Transverse colon (tissue), 4 donors: ENCODE measurements around the gene SP100. TPM values are rescaled to one million over a fixed set of nuclear protein-coding genes. Genes with fewer than 3 reads are reported as not detected.

Experiments used
- DNase-seq: peaks from one replicate; pipeline ENCODE4 v3.0.0-alpha.2; 2019
- H3K27ac ChIP-seq, 4 donors: fragments of 200-600 bp; sonication (generic); 2 replicates each; pipeline ENCODE4 v1.5.1; 2016 to 2018; ENCODE audit warnings: inconsistent platforms in 4 of 4
- H3K27me3 ChIP-seq: fragments of 200-600 bp; sonication (generic); 2 replicates; pipeline ENCODE4 v1.5.1; 2017; ENCODE audit warnings: inconsistent platforms
- H3K36me3 ChIP-seq, 4 donors: fragments of 200-600 bp; sonication (generic); 2 replicates each; pipeline ENCODE4 v1.5.1; 2017 to 2019; ENCODE audit warnings: inconsistent platforms in 4 of 4
- H3K4me1 ChIP-seq, 4 donors: fragments of 200-600 bp; sonication (generic); 2 replicates each; pipeline ENCODE4 v1.5.1; 2017 to 2020; ENCODE audit warnings: inconsistent platforms in 4 of 4
- H3K4me3 ChIP-seq, 4 donors: fragments of 200-600 bp; sonication (generic); 1 replicate in 1 of 4; 2 replicates in 3 of 4; pipeline versions ENCODE4 v1.5.1 to v1.6.1; 2017 to 2019; ENCODE audit warnings: inconsistent platforms in 4 of 4
- H3K9me3 ChIP-seq, 2 donors: fragments of 200-600 bp; sonication (generic); 2 replicates each; pipeline ENCODE4 v1.5.1; 2017 to 2019; ENCODE audit warnings: inconsistent platforms in 2 of 2
- CTCF ChIP-seq, 5 experiments: fragments of 200-600 bp in 3 of 5; fragments of 450-650 bp in 2 of 5; sonication (generic) in 3 of 5; IDR thresholded peaks; 1 replicate in 2 of 5; 2 replicates in 3 of 5; pipeline ENCODE4 v1.5.1; 2016 to 2017; ENCODE audit warnings: antibody characterized with exemption in 5 of 5, inconsistent platforms in 3 of 5, mild to moderate bottlenecking in 2 of 5, moderate library complexity in 1 of 5
- EP300 ChIP-seq: sonication (generic); formaldehyde crosslinking; IDR thresholded peaks from one replicate; pipeline ENCODE4 v1.6.1; 2017; ENCODE audit warnings: antibody characterized with exemption, low read depth
- POLR2A ChIP-seq: fragments of 450-650 bp; IDR thresholded peaks from one replicate; pipeline ENCODE4 v1.6.1; 2016; ENCODE audit warnings: antibody characterized with exemption, mild to moderate bottlenecking, moderate library complexity
- POLR2AphosphoS5 ChIP-seq, 3 donors: sonication (generic); formaldehyde crosslinking; IDR thresholded peaks; one replicate each; pipeline ENCODE4 v1.6.1; 2016; ENCODE audit warnings: antibody characterized with exemption in 3 of 3
- WGBS, 2 donors: methylation state at CpG; one replicate each; pipeline ENCODE4 v1.1.5; 2018; ENCODE audit warnings: low coverage in 1 of 2; 5-methylcytosine and 5-hydroxymethylcytosine counted together
- in situ Hi-C, 4 donors: fragments of 200-750 bp; cut with MboI; loops; one replicate each; pipeline versions ENCODE4 v1.15.0 to v1.15.1; 2017; ENCODE audit warnings: low sequenced_read_pairs in 3 of 4, low pct_ligation_motif_present in 1 of 4, low pct_unique_long_range_greater_than_20kb in 1 of 4
- intact Hi-C: fragments of 100-400 bp; cut with DNase I; formaldehyde crosslinking; loops from one replicate; pipeline ENCODE4 v1.15.1; 2023; ENCODE audit warnings: low total_unique reads
- total RNA-seq, 4 donors: library from RNA; depleted of rRNA; stranded (reverse); fragments of >200 nt; gene quantifications; one replicate each; pipeline ENCODE4 v1.1.0, GENCODE V29; 2016

SP100 gene
- total RNA-seq, 4 donors from 2014 or later, result 44.6 to 252 (median 99.7) TPM

- H3K27ac ChIP-seq, result peak overlapping the region in 2 of 4 donors; percentile 45 to 49
- DNase-seq, result no peak
- H3K27me3 ChIP-seq, result no peaks in the 10 kb centered on the region
- no peak overlapping the region for H3K4me3 ChIP-seq
- no peaks in the 10 kb centered on the region for H3K4me1 ChIP-seq
- intact Hi-C loops (no loop called here), in situ Hi-C loops (no loop called here)
- H3K9me3 ChIP-seq, result no peaks in the 10 kb centered on the region
- 60 to 72% methylated on average over 1 to 4 of the region's 4 CpGs for WGBS, 2 donors
- peaks cover 0 to 46% (median 18%) of the 10 kb centered on the region in 4 donors for H3K36me3 ChIP-seq
- TF ChIP-seq POLR2A (no peak), EP300 (no peak), POLR2AphosphoS5 (IDR thresholded peaks at IDR 0.05) (no peak), CTCF (IDR thresholded peaks at IDR 0.05) (no peak)
Observed at GRCh38 chr2:230457073-230457768, 41.2 kb downstream of the SP100 start.

- in situ Hi-C loops, result no loop called here
- H3K27ac ChIP-seq, result no peak overlapping the region
Observed at GRCh38 chr2:230457793-230458192, 41.8 kb downstream of the SP100 start.

GRCh38 chr2:230459216-230459615 lies 43.2 kb downstream of the SP100 start:
- Histone ChIP-seq H3K27ac (no peak overlapping the region), H3K27me3 (no peaks in the 10 kb centered on the region), H3K4me3 (no peak overlapping the region), H3K36me3 (peaks cover 0 to 63% (median 25%) of the 10 kb centered on the region in 4 donors), H3K4me1 (no peaks in the 10 kb centered on the region), H3K9me3 (no peaks in the 10 kb centered on the region)
- in situ Hi-C loops, result no loop called here
- TF ChIP-seq CTCF (IDR thresholded peaks at IDR 0.05), result no peak
- no peak for TF ChIP-seq EP300
- no peak for TF ChIP-seq POLR2A
- TF ChIP-seq POLR2AphosphoS5 (IDR thresholded peaks at IDR 0.05), result no peak
- DNase-seq, result no peak
- intact Hi-C loops, result no loop called here

More at GRCh38 chr2:230457793-230458192, 41.8 kb downstream of the SP100 start:
- intact Hi-C loops, result no loop called here
- Histone ChIP-seq H3K4me1 (no peaks in the 10 kb centered on the region), H3K27me3 (no peaks in the 10 kb centered on the region), H3K36me3 (peaks cover 0 to 49% (median 19%) of the 10 kb centered on the region in 4 donors), H3K4me3 (no peak overlapping the region), H3K9me3 (no peaks in the 10 kb centered on the region)
- TF ChIP-seq EP300 (no peak), POLR2AphosphoS5 (IDR thresholded peaks at IDR 0.05) (no peak), POLR2A (no peak), CTCF (IDR thresholded peaks at IDR 0.05) (no peak)
- DNase-seq, result no peak

- TF ChIP-seq EP300, result no peak
- TF ChIP-seq POLR2A, result no peak
- TF ChIP-seq CTCF (IDR thresholded peaks at IDR 0.05), result no peak
- Histone ChIP-seq H3K27ac (no peak overlapping the region), H3K36me3 (peaks cover 0 to 68% (median 11%) of the 10 kb centered on the region in 4 donors), H3K27me3 (no peaks in the 10 kb centered on the region), H3K4me1 (no peaks in the 10 kb centered on the region), H3K9me3 (peaks cover 0 to 10% of the 10 kb centered on the region in 2 donors), H3K4me3 (no peak overlapping the region)
- intact Hi-C loops, result no loop called here
- in situ Hi-C loops, result no loop called here
- 67 to 80% methylated on average over 4 of the region's 4 CpGs for WGBS, 2 donors
- DNase-seq, result no peak
Observed at GRCh38 chr2:230471074-230471473, 55.1 kb downstream of the SP100 start.
